Measurements from ENCODE around the gene WDR5.

The WDR5 gene

GRCh38 chr9:134136118-134136995 lies 475 bp downstream of the WDR5 start (continued):
- no peak; the same call in 1 of the 2 replicates for TF ChIP-seq ZBTB11 (tag by site-specific recombination; conservative IDR thresholded peaks at IDR 0.05; ENCODE audit: low read depth)
- TF ChIP-seq HOXA7 (CRISPR knock-in tag; IDR thresholded peaks at IDR 0.05; ENCODE audit: borderline replicate concordance) = no peak
- 0 out of 2 replicates have a peak, but pooled peaks have one; percentile 45 for TF ChIP-seq KLF8 (tag by site-specific recombination; IDR thresholded peaks at IDR 0.05)
- no peak for TF ChIP-seq OSR2 (tag by site-specific recombination; IDR thresholded peaks at IDR 0.05)
- TF ChIP-seq ZNF202 (tag by site-specific recombination; IDR thresholded peaks at IDR 0.05; ENCODE audit: borderline replicate concordance) = no peak
- TF ChIP-seq KLF17 (tag by site-specific recombination; IDR thresholded peaks at IDR 0.05) = peak; percentile 37; the same call in 1 of the 2 replicates
- no peak for TF ChIP-seq HOXD13 (CRISPR knock-in tag; IDR thresholded peaks at IDR 0.05; ENCODE audit: borderline replicate concordance)
- no peak for TF ChIP-seq ZNF521 (tag by site-specific recombination; IDR thresholded peaks at IDR 0.05)
- TF ChIP-seq KLF1 (tag by site-specific recombination; IDR thresholded peaks at IDR 0.05) = peak; percentile 32; the same call in 1 of the 2 replicates
- TF ChIP-seq SP2 (tag by site-specific recombination; IDR thresholded peaks at IDR 0.05) = peak; percentile 27; the same call in 1 of the 2 replicates
- TF ChIP-seq ZNF645 (tag by site-specific recombination; IDR thresholded peaks at IDR 0.05) = no peak
- no peak for TF ChIP-seq ZNF10 (tag by site-specific recombination; IDR thresholded peaks at IDR 0.05)
- TF ChIP-seq ZNF157 (tag by site-specific recombination; IDR thresholded peaks at IDR 0.05) = no peak
- TF ChIP-seq ZNF16 (tag by site-specific recombination; IDR thresholded peaks at IDR 0.05; ENCODE audit: low read depth) = no peak
- TF ChIP-seq SCRT1 (tag by site-specific recombination; IDR thresholded peaks at IDR 0.05; ENCODE audit: borderline replicate concordance) = no peak
- TF ChIP-seq ZNF324 (tag by site-specific recombination; IDR thresholded peaks at IDR 0.05) = no peak
- no peak for TF ChIP-seq ZNF221 (tag by site-specific recombination; IDR thresholded peaks at IDR 0.05; ENCODE audit: borderline replicate concordance)
- TF ChIP-seq ZNF776 (tag by site-specific recombination; IDR thresholded peaks at IDR 0.05; ENCODE audit: borderline replicate concordance) = no peak
- no peak for TF ChIP-seq ZFP37 (tag by site-specific recombination; IDR thresholded peaks at IDR 0.05)
- TF ChIP-seq ZNF747 (tag by site-specific recombination; IDR thresholded peaks at IDR 0.05) = no peak
- TF ChIP-seq YY1 (tag by site-specific recombination; IDR thresholded peaks at IDR 0.05) = peak; percentile 26; the same call in 1 of the 2 replicates
- no peak for TF ChIP-seq ZNF366 (tag by site-specific recombination; conservative IDR thresholded peaks at IDR 0.05)
- no peak for TF ChIP-seq ATF2 (tag by site-specific recombination; IDR thresholded peaks at IDR 0.05; ENCODE audit: low read depth)
- 0 out of 2 replicates have a peak, but pooled peaks have one; percentile 18 for TF ChIP-seq ZBTB17 (tag by site-specific recombination; IDR thresholded peaks at IDR 0.05)
- no peak for TF ChIP-seq ZNF2 (tag by site-specific recombination; IDR thresholded peaks at IDR 0.05)
- TF ChIP-seq ZNF274 (IDR thresholded peaks at IDR 0.05; ENCODE audit: low read length) = no peak
- no peak for TF ChIP-seq ZNF274 (tag by site-specific recombination; IDR thresholded peaks at IDR 0.05; ENCODE audit: borderline replicate concordance)
- TF ChIP-seq SETDB1 (IDR thresholded peaks at IDR 0.05; ENCODE audit: insufficient read length, low read length) = no peak
- no peak for TF ChIP-seq MZF1 (tag by site-specific recombination; IDR thresholded peaks at IDR 0.05; ENCODE audit: borderline replicate concordance)
- TF ChIP-seq ZNF626 (tag by site-specific recombination; IDR thresholded peaks at IDR 0.05) = no peak
- no peak for TF ChIP-seq ZBTB1 (tag by site-specific recombination; IDR thresholded peaks at IDR 0.05)
- no peak for TF ChIP-seq BCL11A (tag by site-specific recombination; IDR thresholded peaks at IDR 0.05; ENCODE audit: low read depth)
